AG09309 (cell line): Measurements from ENCODE around the gene TMEM35A.
A peak's percentile ranks its signal among the peaks of the same experiment; 100 is the strongest.

ENCODE experiments used
- DNase-seq: peaks from one replicate; pipeline ENCODE4 v3.0.0-alpha.2; 2010; ENCODE audit warnings: low read depth
- H3K4me3 ChIP-seq: 2 replicates; pipeline ENCODE4 v1.5.1; 2011; ENCODE audit warnings: mild to moderate bottlenecking, low read depth, low read length, moderate library complexity; ENCODE audit not compliant: control insufficient read depth
- TF ChIP-seq, protein P1 (sequence below): IDR thresholded peaks from 2 replicates; pipeline ENCODE4 v1.5.1; 2011; ENCODE audit warnings: mild to moderate bottlenecking, low read depth, low read length, inconsistent platforms; ENCODE audit not compliant: insufficient read depth, control insufficient read depth; ENCODE audit errors: missing control alignments

The TMEM35A gene

DNA sequence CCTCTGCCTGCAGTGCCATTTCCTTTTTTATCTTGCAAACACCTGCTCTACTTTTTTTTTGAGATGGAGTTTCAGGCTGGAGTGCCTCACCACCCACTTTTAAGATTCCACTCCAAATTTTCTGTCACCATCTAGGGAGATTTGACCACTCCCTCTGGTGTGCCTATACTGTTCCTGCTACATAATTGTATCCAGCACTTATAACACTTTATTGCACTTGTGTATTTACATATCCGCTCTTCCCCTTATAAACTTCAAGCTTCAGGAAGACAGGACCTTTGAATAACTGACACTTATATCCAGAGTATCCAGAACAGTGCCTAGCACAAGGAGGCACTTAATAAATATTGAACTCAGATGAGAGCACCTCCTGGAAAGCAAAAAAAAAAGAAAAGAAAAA, 13.1 kb downstream of the TMEM35A start:
- TF ChIP-seq, protein P1, sequence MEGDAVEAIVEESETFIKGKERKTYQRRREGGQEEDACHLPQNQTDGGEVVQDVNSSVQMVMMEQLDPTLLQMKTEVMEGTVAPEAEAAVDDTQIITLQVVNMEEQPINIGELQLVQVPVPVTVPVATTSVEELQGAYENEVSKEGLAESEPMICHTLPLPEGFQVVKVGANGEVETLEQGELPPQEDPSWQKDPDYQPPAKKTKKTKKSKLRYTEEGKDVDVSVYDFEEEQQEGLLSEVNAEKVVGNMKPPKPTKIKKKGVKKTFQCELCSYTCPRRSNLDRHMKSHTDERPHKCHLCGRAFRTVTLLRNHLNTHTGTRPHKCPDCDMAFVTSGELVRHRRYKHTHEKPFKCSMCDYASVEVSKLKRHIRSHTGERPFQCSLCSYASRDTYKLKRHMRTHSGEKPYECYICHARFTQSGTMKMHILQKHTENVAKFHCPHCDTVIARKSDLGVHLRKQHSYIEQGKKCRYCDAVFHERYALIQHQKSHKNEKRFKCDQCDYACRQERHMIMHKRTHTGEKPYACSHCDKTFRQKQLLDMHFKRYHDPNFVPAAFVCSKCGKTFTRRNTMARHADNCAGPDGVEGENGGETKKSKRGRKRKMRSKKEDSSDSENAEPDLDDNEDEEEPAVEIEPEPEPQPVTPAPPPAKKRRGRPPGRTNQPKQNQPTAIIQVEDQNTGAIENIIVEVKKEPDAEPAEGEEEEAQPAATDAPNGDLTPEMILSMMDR: no peak
- no peak for DNase-seq
- H3K4me3 ChIP-seq: no peak overlapping the region

DNA sequence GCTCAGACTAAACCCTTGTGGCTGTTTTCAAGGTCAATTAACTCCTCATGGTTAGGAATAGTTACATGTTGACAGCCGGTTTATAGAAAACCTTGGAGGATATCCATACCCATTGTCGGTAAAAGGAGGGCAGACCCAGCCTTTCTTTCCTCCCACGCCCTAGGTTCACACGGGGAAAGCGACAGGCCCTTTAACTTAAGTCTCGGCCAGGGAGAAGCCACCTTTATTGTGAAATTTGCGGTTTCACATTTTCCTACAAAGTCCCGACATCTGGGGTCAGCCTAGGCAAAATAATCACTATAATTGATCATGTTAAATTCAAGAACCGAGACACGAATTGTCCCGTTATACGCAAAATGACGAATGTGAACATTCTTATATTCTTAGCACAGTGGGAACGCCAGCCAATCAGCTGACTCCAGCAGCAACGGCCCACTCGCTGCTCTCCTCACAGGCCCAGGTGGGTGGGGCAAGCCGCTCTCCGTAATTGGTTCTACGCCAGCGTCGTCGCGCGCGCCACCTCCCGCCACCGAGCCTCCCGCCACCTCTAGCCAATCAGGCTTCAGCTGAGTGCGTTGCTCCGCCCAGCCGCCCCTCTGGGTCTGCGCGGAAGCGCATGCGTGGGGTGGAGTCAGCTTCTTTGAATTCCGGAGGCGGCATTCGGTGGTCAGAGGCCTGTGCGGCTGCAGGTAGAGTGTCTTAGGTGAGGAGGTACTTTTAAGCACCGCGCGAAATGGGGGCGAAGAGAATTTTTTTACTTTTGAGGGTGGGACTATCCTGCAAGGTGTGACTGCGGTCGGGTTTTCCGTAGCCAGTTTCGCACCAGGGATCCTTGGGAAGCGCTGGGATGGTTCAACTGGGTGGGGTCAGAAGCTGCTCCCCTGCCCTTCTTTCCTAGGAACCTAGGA, 19.1 kb downstream of the TMEM35A start, which contains the start of gene CENPI:
CENPI (plus strand) TSS at position 659 of the 908 bp plus-strand sequence. CDS start 2,867 bp downstream, outside the sequence.
- peak; percentile 57 for DNase-seq
- peak within 1 kb of the TSS; percentile 60 for H3K4me3 ChIP-seq
- TF ChIP-seq, protein P1: no peak

DNA sequence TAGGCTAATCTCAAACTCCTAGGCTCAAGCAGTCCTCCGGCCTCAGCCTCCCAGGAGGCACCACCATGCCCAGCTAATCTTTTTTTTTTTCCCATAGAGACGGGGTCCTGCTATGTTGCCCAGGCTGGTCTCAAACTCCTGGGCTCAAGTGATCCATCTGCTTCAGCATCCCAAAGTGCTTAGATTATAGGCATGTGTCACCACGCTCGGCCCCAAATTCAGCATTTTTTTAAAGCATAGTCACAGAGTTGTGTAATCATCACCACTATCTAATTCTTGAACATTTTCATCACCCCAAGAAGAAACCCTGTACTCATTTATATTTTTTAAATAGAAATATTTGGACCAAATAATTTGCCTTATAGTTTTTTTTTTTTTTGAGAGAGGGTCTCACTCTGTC, 29.6 kb downstream of the TMEM35A start:
- TF ChIP-seq, protein P1: no peak
- no peak overlapping the region for H3K4me3 ChIP-seq
- peak; percentile 35 for DNase-seq

DNA sequence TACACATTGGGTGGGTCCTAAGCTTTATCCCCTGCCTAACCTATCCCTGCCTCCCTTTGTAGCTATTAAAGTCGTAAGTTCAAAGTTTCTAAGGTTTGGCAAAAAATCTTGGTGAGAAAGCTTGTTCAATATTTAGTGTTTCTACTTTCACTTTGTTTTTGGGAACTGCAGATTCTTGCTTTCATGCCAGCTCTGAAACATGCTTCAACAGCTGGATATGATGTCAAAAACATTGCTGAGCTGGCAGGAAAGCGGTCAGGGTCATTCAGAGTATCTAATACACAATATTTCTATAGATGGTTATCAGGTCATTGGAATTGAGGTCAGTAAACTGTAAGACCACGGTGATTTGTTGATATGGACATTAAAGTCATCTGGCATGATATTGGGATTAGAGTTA, 39.0 kb downstream of the TMEM35A start:
- TF ChIP-seq, protein P1: no peak
- no peak overlapping the region for H3K4me3 ChIP-seq
- DNase-seq: no peak

DNA sequence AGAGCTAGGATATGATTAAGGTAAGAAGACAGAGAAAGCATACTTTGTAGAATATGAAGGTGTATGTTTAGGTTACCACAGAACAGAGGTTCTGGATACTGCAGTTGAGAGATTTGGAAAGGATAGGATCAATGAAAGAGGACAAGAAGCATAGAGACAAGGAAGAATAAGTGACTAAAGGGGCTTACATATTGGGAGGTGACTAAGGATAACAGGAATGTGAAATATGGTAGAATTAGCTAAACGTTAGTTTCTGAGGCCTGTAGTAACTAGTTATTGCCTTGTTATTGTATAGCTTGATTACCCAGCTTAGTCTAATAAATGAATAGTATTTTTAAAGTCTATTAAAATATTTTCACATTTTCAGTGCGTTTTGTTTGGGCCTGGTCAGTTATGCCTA, 57.6 kb downstream of the TMEM35A start:
- no peak overlapping the region for H3K4me3 ChIP-seq
- TF ChIP-seq, protein P1: no peak
- no peak for DNase-seq
